GM19455 (cell line): ENCODE results near the gene BTG1.
"Not testable (repeated sequence)": the region's sequence is repeated elsewhere in the genome, so short reads cannot be mapped to it uniquely, and the experiment has no call there.

ENCODE experiments used
- ATAC-seq: cut with Tn5 transposase; IDR thresholded peaks from one replicate; pipeline ENCODE4 v1.9.1; 2021; ENCODE audit not compliant: unreplicated experiment

The BTG1 gene

GRCh38 chr12:92149563-92149962 lies 3.9 kb upstream of the BTG1 start:
- ATAC-seq: no peak

- ATAC-seq: no peak
Observed at GRCh38 chr12:92147491-92147890, 1.8 kb upstream of the BTG1 start.

- ATAC-seq: no peak
Observed at GRCh38 chr12:92146497-92147224, 1.0 kb upstream of the BTG1 start.

- no peak for ATAC-seq
Observed at GRCh38 chr12:92145481-92145730, 240 bp downstream of the BTG1 start.

- peak; percentile 1 for ATAC-seq
Observed at GRCh38 chr12:92144631-92145480, 790 bp downstream of the BTG1 start.

- ATAC-seq: peak; percentile 19
Observed at GRCh38 chr12:92143686-92144630, 1.7 kb downstream of the BTG1 start.

- no peak for ATAC-seq
Observed at GRCh38 chr12:92143258-92143657, 2.4 kb downstream of the BTG1 start.

- no peak for ATAC-seq
Observed at GRCh38 chr12:92142251-92142926, 3.3 kb downstream of the BTG1 start.

GRCh38 chr12:92141591-92142121 lies 4.0 kb downstream of the BTG1 start:
- ATAC-seq: no peak

- no peak for ATAC-seq
Observed at GRCh38 chr12:92140896-92141536, 4.6 kb downstream of the BTG1 start.

- ATAC-seq: no peak
Observed at GRCh38 chr12:92140156-92140555, 5.5 kb downstream of the BTG1 start.

GRCh38 chr12:92139634-92140150 lies 6.0 kb downstream of the BTG1 start:
- ATAC-seq: no peak

- ATAC-seq: no peak
Observed at GRCh38 chr12:92138626-92139025, 7.0 kb downstream of the BTG1 start.

GRCh38 chr12:92138144-92138543 lies 7.5 kb downstream of the BTG1 start:
- no peak for ATAC-seq

GRCh38 chr12:92136965-92137721 lies 8.5 kb downstream of the BTG1 start:
- no peak for ATAC-seq

GRCh38 chr12:92136026-92136730 lies 9.5 kb downstream of the BTG1 start:
- no peak for ATAC-seq

- ATAC-seq: not testable (repeated sequence)
Observed at GRCh38 chr12:92135541-92135940, 10.1 kb downstream of the BTG1 start.

GRCh38 chr12:92134638-92135274 lies 10.9 kb downstream of the BTG1 start:
- ATAC-seq: no peak
